Heart left ventricle (tissue), 13 donors: ENCODE results near the gene MRPS5.

Source experiments
- POLR2A ChIP-seq, 2 donors: fragments of 450-650 bp; IDR thresholded peaks; one replicate each; pipeline ENCODE4 v1.6.1; 2017; ENCODE audit warnings: antibody characterized with exemption in 2 of 2, mild to moderate bottlenecking in 2 of 2, moderate library complexity in 2 of 2
- TF ChIP-seq, protein P1 (sequence below), 12 donors: fragments of 200-600 bp; sonication (generic) in 4 of 12; IDR thresholded peaks; one replicate each; pipeline versions ENCODE4 v1.5.0 to v1.8.0; 2018 to 2022; ENCODE audit warnings: antibody characterized with exemption in 12 of 12, mild to moderate bottlenecking in 5 of 12
- donor health status: ischemic (EF 13 %, LVEDD 7.1; RV severe dilation, severe dysfunction).
- donor health status: DM: no; HTN: yes; CAD: no.
- donor health status: DM: no; HTN: no; CAD: no.
- donor health status: ischemic (EF 25% LVEDD 6.9; RV normal size, moderate dysfunction).
- donor health status: ischemic (EF 25% LVEDD 5.7; RV mildly dilated, moderate dysfunction).
- donor health status: ischemic (EF 35%, LVEDD 5.7; RV mildly dilated, moderate dysfunction).
- donor health status: nonischemic (EF 11% LVEDD 7.7; RV severe dilation, severe dysfunction).
- donor health status: DM: yes; HTN: yes; CAD: no.
- donor health status: PGD.
- donor health status: ischemic (EF 29% LVEDD 5.4; RV normal size, mild dysfunction).
- donor health status: nonischemic (EF 23%, LVEDD 6.1; RV moderate dilation, normal function).

DNA sequence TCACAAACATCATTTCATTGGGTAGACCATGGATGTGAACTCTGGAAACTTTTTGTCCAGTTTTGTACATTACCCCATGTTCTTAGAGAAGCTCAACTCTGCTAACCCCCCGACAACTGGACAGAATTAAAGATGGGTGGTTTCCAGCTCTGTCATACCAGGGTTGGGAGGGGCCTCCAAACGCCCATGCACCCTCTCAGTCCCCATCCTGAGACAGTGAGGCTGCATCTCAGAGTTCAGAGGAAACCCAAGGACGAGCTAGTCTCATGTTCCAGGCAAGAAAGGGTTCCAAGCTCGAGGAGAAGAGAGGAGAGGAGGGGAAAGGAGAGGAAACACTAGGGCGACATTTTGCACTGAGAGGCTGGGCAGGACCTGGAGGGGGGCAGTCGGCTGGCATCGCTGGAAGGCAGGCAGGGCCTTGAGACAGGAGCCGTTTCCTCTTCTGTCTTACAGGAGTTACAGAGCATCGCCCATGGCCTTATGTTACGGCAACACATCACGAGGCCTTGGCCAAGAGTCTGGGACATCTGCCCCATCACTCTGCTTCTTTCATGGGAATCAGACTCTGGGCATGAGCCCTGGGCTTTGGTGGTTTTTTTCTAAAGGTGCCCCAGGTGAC is 79.7 kb downstream of the MRPS5 start:
- TF ChIP-seq, protein P1, sequence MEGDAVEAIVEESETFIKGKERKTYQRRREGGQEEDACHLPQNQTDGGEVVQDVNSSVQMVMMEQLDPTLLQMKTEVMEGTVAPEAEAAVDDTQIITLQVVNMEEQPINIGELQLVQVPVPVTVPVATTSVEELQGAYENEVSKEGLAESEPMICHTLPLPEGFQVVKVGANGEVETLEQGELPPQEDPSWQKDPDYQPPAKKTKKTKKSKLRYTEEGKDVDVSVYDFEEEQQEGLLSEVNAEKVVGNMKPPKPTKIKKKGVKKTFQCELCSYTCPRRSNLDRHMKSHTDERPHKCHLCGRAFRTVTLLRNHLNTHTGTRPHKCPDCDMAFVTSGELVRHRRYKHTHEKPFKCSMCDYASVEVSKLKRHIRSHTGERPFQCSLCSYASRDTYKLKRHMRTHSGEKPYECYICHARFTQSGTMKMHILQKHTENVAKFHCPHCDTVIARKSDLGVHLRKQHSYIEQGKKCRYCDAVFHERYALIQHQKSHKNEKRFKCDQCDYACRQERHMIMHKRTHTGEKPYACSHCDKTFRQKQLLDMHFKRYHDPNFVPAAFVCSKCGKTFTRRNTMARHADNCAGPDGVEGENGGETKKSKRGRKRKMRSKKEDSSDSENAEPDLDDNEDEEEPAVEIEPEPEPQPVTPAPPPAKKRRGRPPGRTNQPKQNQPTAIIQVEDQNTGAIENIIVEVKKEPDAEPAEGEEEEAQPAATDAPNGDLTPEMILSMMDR (IDR thresholded peaks at IDR 0.05), result no peak
- no peak for TF ChIP-seq POLR2A (IDR thresholded peaks at IDR 0.05)
